Progenitor cell of endocrine pancreas (in vitro differentiated cells): ENCODE data around the gene ZDHHC23. TPM values are rescaled to one million over a fixed set of nuclear protein-coding genes. Genes with fewer than 3 reads are reported as not detected.

Experiments used
- DNase-seq: peaks from one replicate; pipeline ENCODE4 v3.0.0; 2021; ENCODE audit warnings: low spot score; ENCODE audit not compliant: unreplicated experiment
- H3K27ac Mint-ChIP-seq: 2 replicates; pipeline ENCODE4 v1.8.0; 2021; ENCODE audit warnings: mild to moderate bottlenecking, moderate library complexity, mixed read lengths
- H3K27me3 Mint-ChIP-seq: 2 replicates; pipeline ENCODE4 v1.8.0; 2021; ENCODE audit warnings: mixed read lengths
- H3K36me3 Mint-ChIP-seq: 2 replicates; pipeline ENCODE4 v1.8.0; 2022; ENCODE audit warnings: mixed read lengths; ENCODE audit not compliant: insufficient read depth
- H3K4me1 Mint-ChIP-seq: 2 replicates; pipeline ENCODE4 v1.8.0; 2021; ENCODE audit warnings: low read depth, mixed read lengths
- H3K4me3 Mint-ChIP-seq: 2 replicates; pipeline ENCODE4 v1.8.0; 2021; ENCODE audit warnings: low read depth, mild to moderate bottlenecking, moderate library complexity, mixed read lengths
- H3K9me3 Mint-ChIP-seq: 2 replicates; pipeline ENCODE4 v1.8.0; 2021; ENCODE audit warnings: low read depth, mixed read lengths
- CTCF ChIP-seq: fragments of 200-600 bp; sonication (generic); IDR thresholded peaks from one replicate; pipeline ENCODE4 v1.5.0; 2021; ENCODE audit warnings: antibody characterized with exemption, mild to moderate bottlenecking; ENCODE audit not compliant: unreplicated experiment
- total RNA-seq: library from RNA; stranded (reverse); gene quantifications from 2 replicates; pipeline ENCODE4 v1.2.1, GENCODE V29; 2021

The ZDHHC23 gene
- total RNA-seq, 1 donor from 2014 or later = 16.5 TPM

GRCh38 chr3:113968986-113969385 is 21.2 kb downstream of the ZDHHC23 start:
- Mint-ChIP-seq H3K27ac (no peak overlapping the region), H3K36me3 (peaks cover 22% of the 10 kb centered on the region), H3K4me1 (no peaks in the 10 kb centered on the region), H3K4me3 (no peak overlapping the region), H3K9me3 (peaks cover 34% of the 10 kb centered on the region), H3K27me3 (no peaks in the 10 kb centered on the region)
- TF ChIP-seq CTCF = no peak
- no peak for DNase-seq

- no peak overlapping the region for H3K27ac Mint-ChIP-seq
Measured at GRCh38 chr3:113977822-113978221, 30.0 kb downstream of the ZDHHC23 start.

GRCh38 chr3:113979916-113980315 is 32.1 kb downstream of the ZDHHC23 start:
- H3K4me1 Mint-ChIP-seq = no peaks in the 10 kb centered on the region
- H3K36me3 Mint-ChIP-seq = peaks cover 23% of the 10 kb centered on the region
- no peak for DNase-seq
- H3K4me3 Mint-ChIP-seq = no peak overlapping the region
- TF ChIP-seq CTCF = no peak
- no peak overlapping the region for H3K27ac Mint-ChIP-seq
- H3K9me3 Mint-ChIP-seq = peaks cover under 1% of the 10 kb centered on the region
- H3K27me3 Mint-ChIP-seq = no peaks in the 10 kb centered on the region

More at GRCh38 chr3:113977822-113978221, 30.0 kb downstream of the ZDHHC23 start:
- Mint-ChIP-seq H3K36me3 (peaks cover 33% of the 10 kb centered on the region), H3K4me1 (no peaks in the 10 kb centered on the region), H3K27me3 (no peaks in the 10 kb centered on the region), H3K4me3 (no peak overlapping the region), H3K9me3 (peaks cover 17% of the 10 kb centered on the region)
- no peak for DNase-seq
- TF ChIP-seq CTCF = no peak

- DNase-seq = no peak
- peaks cover 26% of the 10 kb centered on the region for H3K36me3 Mint-ChIP-seq
- no peak overlapping the region for H3K4me3 Mint-ChIP-seq
- no peaks in the 10 kb centered on the region for H3K27me3 Mint-ChIP-seq
- no peak overlapping the region for H3K27ac Mint-ChIP-seq
- TF ChIP-seq CTCF = no peak
- H3K9me3 Mint-ChIP-seq = peaks cover 4% of the 10 kb centered on the region
- no peaks in the 10 kb centered on the region for H3K4me1 Mint-ChIP-seq
Measured at GRCh38 chr3:113981803-113982202, 34.0 kb downstream of the ZDHHC23 start.

GRCh38 chr3:113983544-113983943 is 35.7 kb downstream of the ZDHHC23 start:
- Mint-ChIP-seq H3K27me3 (no peaks in the 10 kb centered on the region), H3K4me3 (no peak overlapping the region), H3K4me1 (no peaks in the 10 kb centered on the region), H3K36me3 (peaks cover 29% of the 10 kb centered on the region), H3K9me3 (peaks cover 4% of the 10 kb centered on the region), H3K27ac (no peak overlapping the region)
- DNase-seq = no peak
- TF ChIP-seq CTCF = no peak
